Measurements from ENCODE around the gene FGF22.

FGF22 gene

DNA sequence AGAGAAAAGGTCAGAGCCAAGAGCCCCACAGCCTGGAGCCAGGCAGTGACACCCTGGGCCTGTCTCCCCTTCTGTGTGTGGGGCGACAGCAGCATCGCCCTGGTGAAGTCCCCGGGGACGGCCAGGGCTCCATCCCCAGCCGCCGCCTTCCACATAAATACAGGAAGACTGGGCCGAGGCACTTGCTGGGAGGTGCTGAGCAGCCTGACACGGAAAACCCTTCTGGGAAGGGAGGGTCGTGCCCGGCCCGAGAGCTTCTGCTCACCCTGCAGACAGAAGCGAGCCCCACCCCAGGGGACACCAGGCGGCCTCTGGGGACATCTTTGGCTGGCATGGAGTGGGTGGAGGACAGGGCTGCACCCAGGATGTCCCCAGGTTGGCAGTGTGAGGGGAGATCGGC is 5.1 kb downstream of the FGF22 start:
- no peak for DNase-seq

DNA sequence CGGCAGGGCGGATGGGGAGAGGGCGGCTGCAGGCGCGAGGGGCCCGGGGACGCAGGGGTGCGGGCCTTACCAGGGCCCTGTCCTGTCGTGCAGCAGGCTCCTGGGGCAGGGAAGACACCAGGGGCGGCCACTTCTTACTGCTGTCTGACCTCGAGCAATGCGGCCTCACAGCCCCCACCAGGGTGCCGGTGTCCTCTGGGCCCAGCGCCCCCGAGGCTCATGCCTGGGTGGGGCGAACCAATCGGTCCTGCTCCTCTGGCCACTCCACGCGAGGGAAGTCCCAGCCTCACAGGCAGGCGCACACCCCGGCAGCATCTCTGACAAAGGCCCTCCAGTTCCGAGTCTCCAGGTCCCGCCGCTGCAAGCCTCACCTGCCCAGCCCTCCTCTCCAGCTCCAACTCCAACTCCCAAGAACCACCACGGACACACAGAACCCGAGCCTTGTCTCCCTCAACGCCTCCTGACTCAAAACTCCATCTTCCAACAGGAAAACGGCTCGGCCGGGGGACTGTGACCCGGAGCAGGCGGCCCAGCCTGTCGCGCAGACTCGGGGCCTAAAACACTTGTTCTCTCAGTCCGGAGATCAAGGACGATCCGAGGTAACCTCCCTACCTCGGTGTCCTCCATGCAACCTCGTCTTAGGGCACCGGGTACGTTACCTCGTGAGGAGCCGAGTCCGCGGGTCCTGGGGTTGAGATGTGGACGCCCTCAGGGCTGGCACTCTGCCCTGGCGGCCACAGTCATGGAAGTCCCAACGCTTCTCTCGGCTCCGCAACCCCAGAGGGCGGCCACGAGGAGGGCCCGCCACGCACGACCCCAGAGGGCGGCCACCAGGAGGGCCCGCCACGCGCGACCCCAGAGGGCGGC is 6.5 kb downstream of the FGF22 start:
- no peak for DNase-seq

DNA sequence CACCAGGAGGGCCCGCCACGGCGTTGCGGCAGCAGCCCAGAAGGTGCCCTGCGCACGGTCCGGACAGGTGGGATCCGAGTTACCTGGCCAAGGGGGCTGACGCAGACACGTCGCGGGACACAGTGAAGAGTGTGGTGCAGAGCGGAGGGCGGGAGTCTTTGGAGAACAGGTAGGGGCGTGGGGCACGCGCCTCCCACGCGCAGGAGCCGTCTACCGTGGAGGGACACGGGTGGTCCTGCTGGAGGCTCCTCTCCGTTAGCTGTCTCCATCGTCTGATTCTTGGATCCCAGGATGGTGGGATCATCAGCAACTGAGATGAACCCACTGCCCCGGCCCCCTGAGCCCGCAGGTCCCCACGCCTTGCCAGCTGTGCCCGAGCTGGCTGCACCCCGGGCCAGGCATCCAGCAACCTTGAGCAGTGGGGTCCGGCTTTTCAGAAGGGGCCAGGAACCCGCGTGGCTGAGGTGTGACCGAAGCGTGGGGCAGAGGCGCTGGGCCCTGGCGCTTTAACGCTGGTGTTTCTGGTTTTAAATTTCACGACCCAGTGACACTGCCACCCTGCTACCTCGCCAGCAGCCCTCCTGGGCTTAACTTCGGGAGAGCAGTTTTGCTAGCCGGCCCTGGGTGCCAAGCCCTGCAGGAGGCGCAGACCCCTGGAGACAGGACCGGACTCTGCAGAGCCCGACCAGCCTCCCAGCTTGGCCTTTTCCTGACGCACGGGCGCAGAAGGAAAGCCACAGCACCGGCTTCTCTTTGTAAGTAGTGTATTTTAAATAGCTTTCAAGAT is 7.3 kb downstream of the FGF22 start:
- no peak for DNase-seq

DNA sequence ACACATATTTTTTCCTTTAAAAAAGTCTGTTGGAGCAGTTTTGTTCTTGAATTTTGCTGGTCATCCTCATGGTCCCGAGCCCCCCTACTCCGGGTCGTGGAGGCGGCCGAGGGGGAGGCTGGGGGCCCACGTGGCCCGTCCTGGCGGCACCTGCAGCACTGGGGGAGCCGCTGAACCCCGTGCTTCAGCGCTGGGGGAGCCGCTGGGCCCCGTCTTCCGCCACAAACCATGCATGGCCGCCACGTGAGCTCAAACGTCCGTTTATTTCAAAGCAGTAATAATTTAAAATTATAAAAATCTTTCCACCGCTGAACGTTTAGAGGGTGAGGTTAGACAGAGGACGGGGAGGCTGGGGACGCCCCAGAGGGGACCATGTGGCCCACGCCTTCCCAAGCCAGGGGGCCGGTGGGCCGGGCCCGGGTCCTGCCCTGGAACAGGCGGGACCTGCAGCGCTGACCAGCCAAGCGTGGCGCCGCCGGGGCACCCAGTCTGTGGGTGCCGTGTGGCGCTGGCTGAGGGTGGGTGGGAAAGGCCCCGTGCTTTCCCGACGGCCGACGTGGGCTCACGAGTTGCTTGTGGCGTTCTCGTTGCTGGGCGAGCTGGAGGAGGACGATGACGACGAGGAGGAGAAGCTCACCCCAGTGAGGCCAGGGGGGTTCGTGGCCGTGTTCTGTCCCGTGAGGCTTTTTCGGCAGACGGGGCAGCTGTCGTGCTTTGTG is 8.0 kb downstream of the FGF22 start:
- DNase-seq, result no peak

DNA sequence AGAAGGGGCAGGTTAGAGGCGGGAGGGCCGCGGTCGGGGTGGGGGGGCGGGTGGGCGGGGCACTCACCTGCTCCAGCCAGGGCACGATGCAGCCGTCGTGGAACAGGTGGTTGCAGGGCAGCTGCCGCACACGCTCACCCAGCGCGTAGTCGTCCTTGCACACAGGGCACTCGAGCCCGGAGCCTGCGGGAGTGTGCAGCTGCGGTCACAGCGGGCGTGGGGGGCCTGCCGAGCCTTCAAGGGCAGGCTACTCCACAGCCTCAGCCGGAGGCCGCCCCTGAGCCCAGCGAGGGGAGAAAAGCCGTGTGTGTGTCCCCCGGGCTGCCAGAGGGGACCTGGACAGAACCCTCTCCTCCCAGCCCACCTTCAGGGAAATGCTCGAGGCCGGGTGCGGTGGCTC is 8.6 kb downstream of the FGF22 start:
- no peak for DNase-seq

DNA sequence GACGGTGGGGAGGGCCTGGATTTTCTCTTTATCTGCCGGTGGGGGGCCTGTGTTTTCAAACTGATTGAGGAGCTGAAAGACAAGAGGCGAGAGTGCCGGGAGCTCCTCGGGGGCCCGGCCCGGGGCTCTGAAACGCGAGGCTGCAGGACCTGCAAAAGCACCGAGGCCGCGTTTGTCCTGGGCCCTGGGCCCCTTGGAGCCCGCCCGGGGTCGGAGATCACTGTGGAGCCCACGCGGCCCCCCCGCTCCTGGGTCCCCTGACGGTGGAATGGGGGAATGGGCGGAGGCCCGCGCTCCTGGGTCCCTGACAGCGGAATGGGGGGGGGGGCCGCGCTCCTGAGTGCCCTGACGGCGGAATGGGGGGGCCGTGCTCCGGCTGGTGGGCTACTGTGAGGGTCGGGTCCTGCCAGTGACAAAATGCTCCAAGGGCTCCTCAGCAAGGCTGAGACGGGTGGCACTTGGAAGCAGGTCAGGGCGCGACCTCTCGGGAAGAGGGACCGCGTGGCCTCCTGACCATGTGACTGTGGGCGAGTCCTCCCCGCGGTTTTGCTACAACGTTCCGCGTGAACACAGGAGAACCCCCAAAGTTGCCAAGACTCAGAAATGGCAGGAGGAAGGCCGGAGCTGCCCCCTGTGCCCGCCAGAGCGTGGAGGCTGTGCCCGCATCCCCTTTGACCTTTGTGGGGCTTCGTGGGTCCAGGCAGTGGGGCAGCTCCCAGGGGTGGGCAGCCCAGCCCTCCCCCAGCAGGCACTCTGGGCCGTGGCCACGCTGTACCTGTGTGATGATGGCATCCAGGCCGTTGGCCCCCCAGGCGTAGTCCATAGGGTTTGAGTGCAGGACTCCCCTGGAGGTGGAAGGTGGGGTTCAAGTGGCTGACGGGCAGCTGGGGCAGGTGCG is 9.5 kb downstream of the FGF22 start:
- no peak for DNase-seq

DNA sequence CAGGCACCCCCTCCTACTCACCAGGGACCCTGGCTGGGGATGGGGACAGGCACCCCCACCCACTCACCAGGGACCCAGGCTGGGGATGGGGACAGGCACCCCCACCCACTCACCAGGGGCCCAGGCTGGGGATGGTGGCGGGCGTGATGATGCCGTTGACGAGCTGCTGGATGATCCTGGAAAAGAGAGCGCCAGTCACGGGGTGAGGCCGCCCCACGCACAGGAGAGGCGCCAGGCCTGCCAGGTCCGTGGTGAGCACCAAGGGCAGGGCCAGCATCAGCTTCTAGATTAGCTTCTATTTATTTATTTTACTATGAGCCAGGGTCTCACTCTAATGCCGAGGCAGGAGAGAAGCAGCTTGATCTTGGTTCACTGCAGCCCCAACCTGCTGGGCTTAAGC is 10.4 kb downstream of the FGF22 start:
- no peak for DNase-seq

DNA sequence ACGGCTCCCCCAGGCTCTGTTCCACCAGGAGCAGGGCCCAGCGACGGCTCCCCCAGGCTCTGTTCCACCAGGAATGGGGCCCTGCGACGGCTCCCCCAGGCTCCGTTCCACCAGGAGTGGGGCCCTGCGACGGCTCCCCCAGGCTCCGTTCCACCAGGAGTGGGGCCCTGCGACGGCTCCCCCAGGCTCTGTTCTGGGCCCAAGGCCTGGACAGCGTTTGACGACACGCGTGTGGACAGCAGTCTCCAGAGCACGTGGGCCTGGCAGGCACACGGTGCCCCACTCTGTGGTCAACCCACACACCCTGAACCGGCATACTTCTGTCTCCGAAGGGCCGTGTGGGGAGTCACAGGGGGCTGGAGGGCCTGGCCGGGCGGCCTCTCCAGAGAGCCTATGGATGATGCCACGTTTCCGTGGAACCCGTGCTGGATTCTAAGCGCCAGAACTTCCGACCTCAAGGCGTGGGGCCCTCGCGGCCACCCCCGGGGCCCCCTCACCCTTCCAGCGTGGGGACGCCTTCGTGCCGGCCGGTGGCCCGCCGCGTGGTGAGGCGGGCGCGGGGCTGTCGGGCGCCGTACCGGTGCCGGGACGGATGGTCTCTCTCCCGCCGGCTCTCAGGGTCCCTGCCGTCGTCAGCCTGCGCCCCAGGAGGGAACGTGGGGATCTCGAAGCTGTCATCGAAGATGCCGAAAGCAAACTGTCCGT is 11.6 kb downstream of the FGF22 start:
- no peak for DNase-seq

DNA sequence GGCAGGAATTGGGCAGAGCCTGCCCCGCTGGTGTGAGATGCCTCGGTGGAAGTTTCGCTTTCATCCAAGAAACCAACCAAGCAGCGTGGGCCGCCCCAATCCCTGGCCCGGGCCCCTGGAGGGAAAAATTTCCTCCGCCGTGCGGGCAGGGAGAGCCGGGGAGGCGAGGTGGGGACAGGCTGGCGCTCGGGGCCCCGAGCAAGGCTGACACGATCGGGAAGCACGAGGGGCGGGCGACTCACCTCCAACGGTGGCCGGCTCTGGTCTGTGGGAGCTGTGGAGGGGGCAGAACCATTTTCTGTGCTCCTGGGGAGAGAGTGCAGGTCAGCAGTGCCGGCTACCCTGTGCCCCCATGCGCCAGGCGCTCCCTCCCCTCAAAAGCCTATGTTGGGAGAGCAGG is 12.3 kb downstream of the FGF22 start:
- DNase-seq, result no peak

DNA sequence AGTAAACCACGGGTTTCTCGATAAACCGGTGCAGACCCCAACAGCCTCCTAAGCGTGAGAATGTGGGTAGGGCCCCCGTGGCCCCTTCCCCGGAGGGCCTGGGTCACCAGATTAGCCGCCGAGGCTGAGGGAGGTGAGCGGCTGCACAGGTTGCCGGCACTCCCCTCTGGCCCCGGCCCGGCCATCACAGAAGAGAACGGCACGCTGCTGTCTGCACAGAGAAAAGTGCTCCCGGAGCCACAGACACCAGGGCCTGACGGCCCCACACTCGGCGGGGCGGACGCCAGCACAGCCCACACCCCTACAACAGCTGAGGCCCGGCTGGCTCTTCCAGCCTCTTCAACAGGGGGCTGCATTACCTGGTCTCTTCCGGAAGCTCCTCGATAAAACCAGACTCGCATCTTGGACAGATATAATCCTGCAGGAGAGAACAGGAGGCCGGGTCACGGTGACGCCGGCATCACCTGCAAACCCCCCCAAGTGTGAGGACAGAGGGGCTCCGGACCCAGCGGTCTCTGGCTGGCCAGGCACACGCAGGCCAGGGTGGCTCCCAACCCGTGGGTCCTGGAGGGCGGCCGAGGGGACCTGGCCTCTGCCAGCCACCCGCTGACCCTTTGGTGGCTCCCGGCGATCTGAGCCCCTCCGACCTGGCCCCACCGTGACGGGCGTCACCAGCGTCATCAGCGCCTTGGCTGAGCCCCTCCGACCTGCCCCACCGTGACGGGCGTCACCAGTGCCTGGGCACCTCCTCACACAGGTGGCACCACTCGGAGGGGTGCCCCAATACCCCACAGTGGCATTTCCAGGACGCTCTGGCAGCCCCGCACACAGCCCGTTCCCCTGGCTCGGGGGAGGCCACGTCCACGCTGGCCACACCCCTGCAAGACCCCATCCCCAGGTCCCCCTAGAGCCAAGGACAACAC is 13.0 kb downstream of the FGF22 start:
- DNase-seq, result no peak

DNA sequence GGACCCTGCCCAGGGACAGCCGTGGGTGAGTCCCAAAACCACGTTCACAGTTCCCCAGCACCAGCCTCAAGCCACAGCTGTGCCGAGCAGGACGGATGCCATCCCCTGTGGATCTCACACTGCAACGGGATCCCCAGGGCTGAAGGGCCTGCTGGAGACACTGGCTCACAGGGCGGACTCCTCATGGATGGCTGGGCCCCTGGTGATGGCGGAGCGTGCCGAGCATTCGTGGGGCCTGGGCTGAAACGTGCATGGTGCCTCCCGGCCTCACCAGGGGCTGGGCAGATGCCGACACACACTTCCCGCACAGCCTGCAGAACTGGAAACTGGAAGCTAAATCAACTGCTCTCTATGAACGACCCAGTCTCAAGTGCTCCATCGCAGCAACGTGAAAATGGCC is 13.7 kb downstream of the FGF22 start:
- no peak for DNase-seq

DNA sequence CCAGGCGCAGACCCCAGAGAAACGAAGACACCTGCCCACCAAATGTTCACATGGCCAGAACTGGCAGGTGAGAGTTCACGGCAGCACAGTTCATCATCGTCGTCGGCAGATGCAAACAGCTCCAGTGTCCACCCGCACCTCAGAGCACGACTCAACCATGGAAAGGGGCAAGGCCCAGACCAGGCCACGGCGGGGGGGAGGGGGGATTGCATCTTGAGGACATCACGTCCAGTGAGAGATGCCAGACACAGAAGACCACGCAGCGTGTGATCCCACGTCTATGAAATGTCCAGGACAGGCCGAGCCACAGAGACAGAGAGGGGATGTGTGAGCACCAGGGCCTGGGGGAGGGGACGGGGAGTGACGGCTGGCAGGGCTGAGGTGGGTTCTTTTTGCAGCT is 16.0 kb downstream of the FGF22 start:
- DNase-seq, result no peak

DNA sequence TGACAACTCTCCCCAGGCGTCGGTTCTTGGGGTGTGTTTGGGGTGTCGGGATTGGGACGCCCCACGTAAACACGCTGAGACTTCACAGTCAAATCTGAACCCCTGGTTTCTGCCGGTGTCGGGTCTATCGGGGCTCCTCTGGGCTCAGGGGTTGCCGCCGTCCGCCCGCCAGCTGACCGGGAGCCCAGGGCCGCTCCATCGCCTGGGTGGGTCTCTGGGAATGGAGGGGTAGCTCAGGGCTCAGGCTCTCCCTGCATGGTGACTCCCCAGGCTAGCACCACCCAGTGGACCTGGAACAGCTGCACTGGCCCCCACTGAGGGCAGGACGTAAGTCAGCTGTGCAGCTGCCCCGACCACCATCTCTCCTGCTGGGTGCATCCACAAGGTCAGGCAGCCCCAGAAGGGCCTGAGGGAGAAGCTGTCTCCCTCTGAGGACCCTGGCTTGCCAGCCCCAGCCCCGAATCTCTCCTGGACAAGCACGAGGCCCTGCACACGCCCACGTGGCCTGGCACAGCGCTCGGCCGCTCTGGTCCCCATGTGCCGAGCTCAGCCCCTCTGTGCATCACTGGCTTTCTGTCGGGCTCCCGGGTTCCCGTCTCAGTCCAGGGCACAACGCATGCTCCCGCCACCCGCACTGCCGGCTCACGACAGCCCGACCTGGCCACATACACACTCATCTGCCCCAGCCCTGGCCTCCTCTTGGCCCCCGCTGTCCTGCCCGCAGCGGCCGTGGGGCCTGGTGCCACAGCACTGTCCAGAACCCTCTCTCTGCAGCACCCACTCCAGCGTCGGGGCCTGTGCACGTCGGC is 17.3 kb downstream of the FGF22 start:
- no peak for DNase-seq

DNA sequence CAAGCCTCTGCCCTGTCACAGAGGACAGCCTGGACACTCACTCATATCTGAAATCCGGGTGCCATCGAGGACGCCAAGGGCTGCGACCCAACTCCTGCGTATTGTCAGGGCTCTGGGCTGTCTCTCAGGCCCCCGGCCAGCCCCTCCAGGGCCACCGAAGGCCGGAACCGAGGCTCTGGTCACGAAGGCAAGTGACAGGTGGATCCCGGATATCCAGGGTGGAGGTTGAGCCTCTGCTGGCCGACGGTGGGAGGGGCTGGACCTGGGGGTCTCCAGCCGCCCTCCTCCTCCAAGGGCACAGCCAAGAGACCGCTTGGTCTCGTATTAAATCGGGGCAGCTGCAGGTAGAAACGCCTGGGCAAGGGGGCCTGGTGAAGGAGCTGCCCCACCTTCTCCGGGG is 17.9 kb downstream of the FGF22 start:
- DNase-seq, result no peak

DNA sequence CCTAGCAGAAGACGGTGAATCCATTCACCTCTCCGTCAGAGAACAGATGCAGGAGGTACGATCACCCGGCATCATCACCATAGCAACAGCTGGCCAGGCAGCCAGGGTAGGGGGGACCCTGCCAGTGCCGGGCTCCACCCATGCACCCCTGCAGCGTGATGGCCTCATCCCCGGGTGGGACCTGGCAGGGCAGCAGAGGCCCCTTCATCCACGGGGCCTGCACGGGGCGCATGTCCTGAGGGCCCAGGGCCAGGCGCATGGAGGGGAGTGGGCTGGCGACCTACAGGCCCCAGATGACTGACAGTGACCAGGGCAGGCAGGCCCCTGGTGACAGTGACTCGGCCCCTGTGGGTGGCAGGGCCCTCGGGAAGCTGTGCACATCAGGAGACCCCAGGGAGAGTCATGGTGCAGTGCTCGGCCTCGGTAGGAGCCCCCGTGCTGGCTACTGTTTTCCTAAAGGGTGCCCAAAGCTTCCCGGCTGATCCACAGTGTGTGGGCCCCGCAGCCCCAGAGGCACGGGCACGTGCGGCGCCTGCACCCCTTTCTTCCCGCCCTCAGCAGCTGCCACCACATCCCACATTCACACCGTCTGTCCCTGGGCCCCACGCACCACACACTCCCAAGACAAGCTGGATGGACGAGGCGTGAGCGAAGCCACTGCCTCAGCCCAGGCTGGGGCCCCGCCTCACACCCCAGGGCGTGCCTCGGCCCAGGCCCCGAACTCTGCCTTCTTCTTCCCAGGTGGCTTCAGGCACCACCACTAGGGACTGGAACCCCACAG is 18.6 kb downstream of the FGF22 start:
- DNase-seq, result no peak

DNA sequence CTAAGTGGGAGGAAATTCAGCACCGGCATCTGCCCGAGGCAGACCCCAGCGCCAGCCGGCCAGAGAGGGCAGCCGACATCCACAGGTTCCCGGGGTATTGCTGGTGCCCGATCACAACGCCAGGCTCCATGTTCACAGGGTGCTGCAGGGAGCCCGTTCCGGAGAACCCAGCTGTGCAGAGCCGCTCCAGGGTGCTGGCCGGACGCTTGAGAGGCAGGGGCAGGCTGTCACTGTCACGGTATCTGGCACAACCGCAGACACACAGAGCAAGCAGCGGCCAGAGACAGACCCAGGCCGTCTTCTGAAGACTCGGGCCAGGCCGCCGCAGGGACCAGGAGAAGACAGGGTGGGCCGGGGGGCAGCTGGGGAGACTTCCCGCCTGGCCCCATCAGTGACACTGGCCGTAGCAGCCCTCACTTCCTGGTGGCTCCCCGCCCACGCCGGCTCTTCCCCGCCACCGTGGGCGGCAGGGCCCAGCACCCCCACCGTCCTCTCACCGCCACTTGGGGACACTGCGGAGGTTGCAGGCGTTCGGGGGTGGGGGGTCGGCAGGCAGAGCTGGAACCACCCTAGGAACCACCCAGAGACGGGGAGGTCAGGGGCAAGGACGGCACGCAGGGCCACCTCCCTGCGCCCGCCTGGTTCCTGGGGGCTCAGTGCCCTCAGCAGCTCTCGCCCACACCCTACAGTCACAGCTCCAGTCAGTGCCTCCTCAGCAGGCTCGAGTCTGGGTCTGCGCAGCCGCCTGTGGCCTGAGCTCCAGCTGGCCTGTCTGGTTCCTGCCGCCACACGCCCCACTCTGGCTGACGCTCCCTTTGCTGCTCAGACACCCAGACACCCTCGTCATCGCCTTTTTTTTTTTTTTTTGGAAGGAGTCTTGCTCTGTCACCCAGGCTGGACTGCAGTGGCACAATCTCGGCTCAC is 19.5 kb downstream of the FGF22 start:
- DNase-seq, result peak; percentile 38

DNA sequence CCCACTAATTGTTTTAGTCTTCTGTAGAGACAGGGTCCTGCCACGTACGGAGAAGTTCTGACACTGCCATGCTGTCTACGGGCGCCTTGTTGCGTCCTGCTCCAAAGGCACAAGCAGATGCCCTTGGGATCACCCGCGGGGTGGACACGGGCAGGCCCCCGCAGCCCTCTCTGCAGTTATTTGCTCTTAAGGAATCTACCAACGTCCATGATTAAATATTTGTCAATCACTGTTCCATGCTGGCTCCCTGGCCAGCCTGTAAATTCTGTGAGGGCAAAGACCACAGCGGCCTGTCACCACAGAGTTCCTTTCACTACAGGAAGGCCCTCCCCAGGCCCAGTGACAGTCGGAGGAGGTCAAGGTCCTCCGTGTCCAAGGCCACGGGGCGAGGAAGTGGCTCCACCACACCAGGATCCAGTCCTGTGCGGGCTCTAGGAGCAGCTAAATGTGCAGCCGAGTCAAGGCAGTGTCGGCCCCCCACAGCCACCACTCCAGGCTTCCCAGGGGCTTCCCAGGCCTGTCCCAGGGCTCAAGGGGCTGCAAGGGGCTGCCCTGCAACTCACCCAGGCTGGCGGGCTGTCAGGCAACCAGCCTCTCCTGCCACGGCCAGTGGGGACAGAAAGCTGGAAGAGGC is 21.2 kb downstream of the FGF22 start:
- no peak for DNase-seq

Data from inflammatory macrophage treated with lipopolysaccharide for 4 hours (primary cell).